NCI-H82 treated with DMSO at 0.1 percent for 48 hours (cell line): ENCODE data around the gene XPO4.

Source experiments
- DNase-seq: peaks from one replicate; lab custom pipeline; 2025; ENCODE audit not compliant: unreplicated experiment; lab: John Stamatoyannopoulos, UW

XPO4 gene

GRCh38 chr13:20729633-20730585 lies 172.6 kb downstream of the XPO4 start:
- no peak for DNase-seq

- no peak for DNase-seq
Observed at GRCh38 chr13:20728579-20729311, 173.8 kb downstream of the XPO4 start.

DNA sequence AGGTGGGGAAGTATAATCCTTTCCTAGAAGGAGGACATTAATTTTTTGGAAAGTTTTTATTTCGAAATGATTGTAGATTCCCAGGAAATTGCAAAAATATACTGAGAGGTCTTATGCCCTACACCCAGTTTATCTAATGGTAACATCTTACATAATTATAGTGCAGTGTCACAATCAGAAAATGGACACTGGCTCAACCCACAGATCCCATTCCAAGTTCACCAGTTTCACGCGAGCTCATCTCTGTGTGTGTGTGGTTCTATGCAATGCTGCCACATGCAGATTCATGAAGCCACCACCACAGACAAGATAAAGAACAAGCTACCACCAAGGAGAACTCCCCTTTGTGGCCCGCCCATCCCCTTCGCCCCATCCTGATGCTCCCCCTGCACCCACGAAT lies 174.7 kb downstream of the XPO4 start:
- DNase-seq = no peak
